KOPT-K1 (cell line): Measurements from ENCODE around the gene POLR3B.
"Not testable (repeated sequence)": the region's sequence is repeated elsewhere in the genome, so short reads cannot be mapped to it uniquely, and the experiment has no call there.

ENCODE experiments used
- H3K27ac ChIP-seq: fragments of 200-600 bp; sonication (generic); 2 replicates; pipeline ENCODE4 v1.5.1; 2016; ENCODE audit warnings: antibody characterized with exemption, mild to moderate bottlenecking, low read depth, low read length; ENCODE audit not compliant: poor library complexity, severe bottlenecking
- H3K36me3 ChIP-seq: fragments of 200-600 bp; sonication (generic); 2 replicates; pipeline ENCODE4 v1.5.1; 2017; ENCODE audit warnings: antibody characterized with exemption, mild to moderate bottlenecking, low read length, moderate library complexity; ENCODE audit not compliant: insufficient read depth
- H3K9me3 ChIP-seq: fragments of 200-600 bp; sonication (generic); 2 replicates; pipeline ENCODE4 v1.5.1; 2017; ENCODE audit warnings: antibody characterized with exemption, low read length, mild to moderate bottlenecking; ENCODE audit not compliant: insufficient read depth, poor library complexity, severe bottlenecking

POLR3B gene

DNA sequence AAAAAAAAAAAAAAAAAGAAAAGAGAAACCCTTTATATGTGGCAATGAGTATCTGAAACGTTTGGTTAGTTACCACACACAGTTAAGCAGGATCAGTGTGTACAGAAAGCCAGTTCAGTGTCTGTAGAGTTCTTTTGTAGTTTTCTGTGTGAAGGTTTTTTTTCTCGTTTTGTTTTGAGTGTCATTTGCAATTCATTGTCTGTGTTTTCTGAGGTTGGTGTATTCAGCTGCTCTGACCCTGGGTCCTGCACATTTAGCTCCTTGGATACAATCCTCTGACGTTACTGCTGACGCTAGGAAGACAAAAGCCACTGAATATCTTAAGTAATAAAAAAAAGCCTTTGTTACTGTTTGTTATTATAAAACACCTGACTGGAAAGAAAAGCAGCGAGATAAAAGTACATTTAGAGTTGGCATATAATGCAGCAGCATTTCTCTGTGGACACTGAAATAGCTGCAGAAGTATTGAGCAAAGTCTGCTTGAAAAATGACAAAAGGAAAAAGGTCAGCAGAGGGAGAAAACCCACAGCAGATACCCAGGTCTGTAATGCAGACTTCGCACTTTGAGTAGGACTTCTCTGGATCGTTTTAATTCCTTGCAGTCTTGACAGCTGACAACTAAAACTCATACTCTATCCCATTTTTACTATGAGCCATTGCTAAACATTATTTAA is 89.0 kb downstream of the POLR3B start:
- H3K27ac ChIP-seq, result no peak overlapping the region
- peaks cover 40% of the 10 kb centered on the region for H3K36me3 ChIP-seq
- no peaks in the 10 kb centered on the region for H3K9me3 ChIP-seq

- Histone ChIP-seq H3K9me3 (no peaks in the 10 kb centered on the region), H3K36me3 (peaks cover 37% of the 10 kb centered on the region)
Measured at GRCh38 chr12:106452309-106452708, 94.8 kb downstream of the POLR3B start.

GRCh38 chr12:106455111-106455510 is 97.6 kb downstream of the POLR3B start:
- Histone ChIP-seq H3K36me3 (peaks cover 53% of the 10 kb centered on the region), H3K9me3 (no peaks in the 10 kb centered on the region), H3K27ac (no peak overlapping the region)

More at GRCh38 chr12:106452309-106452708, 94.8 kb downstream of the POLR3B start:
- no peak overlapping the region for H3K27ac ChIP-seq

DNA sequence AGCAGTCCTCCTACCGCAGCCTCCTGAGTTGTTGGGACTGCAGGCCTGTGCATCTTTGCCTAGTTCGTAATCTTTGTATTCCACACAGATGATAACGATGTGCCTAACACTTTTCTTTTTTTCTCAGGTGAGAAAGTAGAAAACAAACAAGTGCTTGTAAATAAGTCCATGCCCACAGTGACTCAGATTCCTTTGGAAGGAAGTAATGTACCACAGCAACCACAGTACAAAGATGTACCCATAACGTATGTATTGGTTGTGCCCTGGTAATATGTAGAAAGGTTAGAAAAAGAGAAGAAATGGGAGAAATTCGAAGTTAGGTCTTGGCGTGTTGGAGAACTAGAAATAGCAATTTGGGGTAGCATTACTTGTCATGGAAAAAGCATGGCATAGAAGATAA is 101.6 kb downstream of the POLR3B start:
- H3K27ac ChIP-seq, result no peak overlapping the region
- H3K36me3 ChIP-seq, result peaks cover 56% of the 10 kb centered on the region
- H3K9me3 ChIP-seq, result no peaks in the 10 kb centered on the region

DNA sequence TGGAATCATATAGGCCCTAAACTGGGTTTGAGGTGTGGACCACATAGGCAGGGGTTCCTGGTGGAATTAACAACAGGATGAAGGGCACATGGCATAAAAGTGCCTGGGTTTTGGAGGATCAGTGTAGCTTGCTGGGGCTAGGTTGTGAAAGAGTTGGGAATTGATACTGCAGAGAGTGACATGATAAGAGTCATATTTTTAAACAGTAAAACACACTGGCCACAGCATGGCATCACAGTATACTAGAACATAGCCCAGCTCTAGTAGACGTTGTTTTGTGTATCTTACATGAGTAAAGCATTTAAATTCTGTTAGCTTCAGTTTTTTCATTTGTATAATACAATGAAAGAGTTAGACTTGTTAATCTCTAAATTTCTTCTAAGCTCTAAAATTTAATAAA is 102.0 kb downstream of the POLR3B start:
- no peaks in the 10 kb centered on the region for H3K9me3 ChIP-seq

GRCh38 chr12:106461730-106462129 is 104.2 kb downstream of the POLR3B start:
- no peak overlapping the region for H3K27ac ChIP-seq
- H3K36me3 ChIP-seq, result peaks cover 49% of the 10 kb centered on the region

More for the DNA sequence above, 102.0 kb downstream of the POLR3B start:
- Histone ChIP-seq H3K27ac (no peak overlapping the region), H3K36me3 (peaks cover 56% of the 10 kb centered on the region)

DNA sequence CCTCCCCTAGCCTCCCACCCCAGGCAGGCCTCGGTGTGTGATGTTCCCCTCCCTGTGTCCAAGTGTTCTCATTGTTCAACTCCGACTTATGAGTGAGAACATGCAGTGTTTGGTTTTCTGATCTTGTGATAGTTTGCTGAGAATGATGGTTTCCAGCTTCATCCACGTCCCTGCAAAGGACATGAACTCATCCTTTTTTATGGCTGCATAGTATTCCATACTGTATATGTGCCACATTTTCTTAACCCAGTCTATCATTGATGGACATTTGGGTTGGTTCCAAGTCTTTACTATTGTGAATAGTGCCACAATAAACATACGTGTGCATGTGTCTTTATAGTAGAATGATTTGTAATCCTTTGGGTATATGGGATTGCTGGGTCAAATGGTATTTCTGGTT is 108.1 kb downstream of the POLR3B start:
- peaks cover 16% of the 10 kb centered on the region; the same call in 1 of the 2 replicates for H3K36me3 ChIP-seq
- H3K27ac ChIP-seq, H3K9me3 ChIP-seq: not testable (repeated sequence)

More at GRCh38 chr12:106461730-106462129, 104.2 kb downstream of the POLR3B start:
- H3K9me3 ChIP-seq, result no peaks in the 10 kb centered on the region

- H3K27ac ChIP-seq, H3K9me3 ChIP-seq, H3K36me3 ChIP-seq: not testable (repeated sequence)
Measured at GRCh38 chr12:106475662-106476061, 118.1 kb downstream of the POLR3B start.

DNA sequence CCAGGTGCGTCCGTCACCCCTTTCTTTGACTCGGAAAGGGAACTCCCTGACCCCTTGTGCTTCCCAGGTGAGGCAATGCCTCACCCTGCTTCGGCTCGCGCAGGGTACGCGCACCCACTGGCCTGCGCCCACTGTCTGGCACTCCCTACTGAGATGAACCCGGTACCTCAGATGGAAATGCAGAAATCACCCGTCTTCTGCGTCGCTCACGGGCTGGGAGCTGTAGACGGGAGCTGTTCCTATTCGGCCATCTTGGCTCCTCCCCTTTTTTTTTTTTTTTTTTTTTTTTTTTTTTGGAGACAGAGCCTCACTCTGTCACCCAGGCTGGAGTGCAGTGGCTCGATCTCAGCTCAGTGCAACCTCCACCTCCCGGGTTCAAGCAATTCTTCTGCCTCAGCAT is 120.1 kb downstream of the POLR3B start:
- H3K27ac ChIP-seq, H3K36me3 ChIP-seq, H3K9me3 ChIP-seq: not testable (repeated sequence)

DNA sequence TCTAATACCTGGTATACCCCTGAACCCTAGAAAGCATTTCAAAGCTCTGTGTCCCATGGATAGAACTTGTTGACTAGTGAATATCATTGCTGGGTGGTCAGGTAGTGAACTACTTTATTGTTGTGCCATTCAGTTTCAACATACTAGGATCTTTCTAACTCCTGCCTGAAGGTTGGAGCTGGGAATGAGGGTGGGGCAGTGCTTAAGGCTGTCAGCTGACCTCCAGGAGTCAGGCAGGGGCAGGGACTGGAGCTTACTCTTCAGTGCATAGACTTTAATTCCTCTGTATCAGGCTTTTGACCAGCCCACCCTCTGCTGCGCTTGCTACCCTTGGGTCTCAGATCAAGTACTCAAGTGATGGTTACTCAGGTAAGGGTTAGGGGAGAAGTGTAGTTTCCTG is 122.7 kb downstream of the POLR3B start:
- Histone ChIP-seq H3K36me3 (peaks cover 7% of the 10 kb centered on the region; the same call in 1 of the 2 replicates), H3K27ac (no peak overlapping the region), H3K9me3 (no peaks in the 10 kb centered on the region)

- Histone ChIP-seq H3K9me3 (no peaks in the 10 kb centered on the region), H3K36me3 (peaks cover 7% of the 10 kb centered on the region; the same call in 1 of the 2 replicates), H3K27ac (no peak overlapping the region)
Measured at GRCh38 chr12:106481246-106481645, 123.7 kb downstream of the POLR3B start.

DNA sequence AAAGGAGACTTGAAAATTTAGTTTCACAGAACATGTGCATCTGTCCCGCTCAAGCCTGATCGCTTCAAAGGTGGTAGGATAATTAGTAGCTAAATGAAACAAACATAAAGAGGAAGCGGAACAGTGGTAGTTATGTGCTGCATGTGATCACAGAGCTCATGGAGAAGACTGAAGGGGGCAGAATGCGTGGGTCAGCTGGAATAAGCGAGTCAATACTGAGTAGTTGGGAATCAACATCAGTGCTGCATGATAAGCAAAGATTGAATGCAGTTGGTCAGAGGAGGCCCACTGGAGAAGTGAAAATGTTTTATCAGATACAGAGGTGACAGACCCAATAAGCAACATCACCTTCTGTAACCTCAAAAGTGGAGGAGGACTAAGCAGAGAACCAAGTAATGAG is 130.1 kb downstream of the POLR3B start:
- H3K9me3 ChIP-seq, result no peaks in the 10 kb centered on the region
- H3K36me3 ChIP-seq, result 0 out of 2 replicates have a peak, but pooled peaks cover 7% of the 10 kb centered on the region
- H3K27ac ChIP-seq, result no peak overlapping the region

GRCh38 chr12:106488884-106489283 is 131.3 kb downstream of the POLR3B start:
- Histone ChIP-seq H3K9me3 (no peaks in the 10 kb centered on the region), H3K27ac (no peak overlapping the region), H3K36me3 (0 out of 2 replicates have a peak, but pooled peaks cover 6% of the 10 kb centered on the region)

- Histone ChIP-seq H3K27ac (no peak overlapping the region), H3K9me3 (no peaks in the 10 kb centered on the region), H3K36me3 (no peaks in the 10 kb centered on the region)
Measured at GRCh38 chr12:106490264-106490663, 132.7 kb downstream of the POLR3B start.

GRCh38 chr12:106492857-106493256 is 135.3 kb downstream of the POLR3B start:
- H3K36me3 ChIP-seq, result peaks cover 18% of the 10 kb centered on the region
- H3K9me3 ChIP-seq, result no peaks in the 10 kb centered on the region
- H3K27ac ChIP-seq, result no peak overlapping the region

DNA sequence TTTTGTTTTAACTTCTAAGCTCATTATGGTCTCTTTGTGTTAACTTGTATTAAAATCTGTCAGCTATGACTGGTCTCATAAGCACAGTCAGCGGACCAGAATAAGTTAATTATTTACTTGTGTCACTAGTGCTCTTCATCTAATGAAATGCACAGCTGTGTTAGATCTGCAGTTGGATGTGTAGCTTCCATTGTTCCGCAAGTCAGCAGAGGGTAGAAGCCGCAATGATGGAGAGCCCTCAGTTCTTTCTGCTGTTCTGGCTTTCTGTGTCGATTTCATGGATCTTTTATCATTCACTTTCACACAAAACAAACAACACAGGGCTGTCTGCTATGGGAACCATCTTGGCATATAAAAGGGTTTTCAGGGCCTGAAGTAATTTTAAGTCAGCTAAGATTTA is 136.0 kb downstream of the POLR3B start:
- Histone ChIP-seq H3K36me3 (peaks cover 21% of the 10 kb centered on the region), H3K9me3 (no peaks in the 10 kb centered on the region), H3K27ac (no peak overlapping the region)
